Liver (tissue), 9 donors: Measurements from ENCODE around the gene DTWD2. TPM values are rescaled to one million over a fixed set of nuclear protein-coding genes. Genes with fewer than 3 reads are reported as not detected.
"Not testable (repeated sequence)": the region's sequence is repeated elsewhere in the genome, so short reads cannot be mapped to it uniquely, and the experiment has no call there.

Experiments
- DNase-seq: peaks from one replicate; pipeline ENCODE4 v3.0.0-alpha.2; 2017; ENCODE audit warnings: low spot score
- H3K27ac ChIP-seq, 2 donors: one replicate each; pipeline ENCODE4 v1.7.0; 2013; ENCODE audit warnings: inconsistent platforms in 2 of 2, low read length in 2 of 2, control low read depth in 1 of 2, low read depth in 1 of 2, mild to moderate bottlenecking in 1 of 2
- H3K27me3 ChIP-seq, 4 donors: one replicate each; pipeline versions ENCODE4 v1.6.1 to v1.7.0; 2013; ENCODE audit warnings: low read length in 3 of 4, inconsistent platforms in 1 of 4, mild to moderate bottlenecking in 1 of 4, moderate library complexity in 1 of 4; ENCODE audit not compliant: control insufficient read depth in 4 of 4, insufficient read depth in 4 of 4
- H3K36me3 ChIP-seq, 4 donors: one replicate each; pipeline versions ENCODE4 v1.6.1 to v1.7.0; 2013; ENCODE audit warnings: low read length in 3 of 4, mild to moderate bottlenecking in 3 of 4, low read depth in 1 of 4, moderate library complexity in 1 of 4; ENCODE audit not compliant: control insufficient read depth in 4 of 4, insufficient read depth in 3 of 4
- H3K4me1 ChIP-seq, 4 donors: one replicate each; pipeline versions ENCODE4 v1.6.1 to v1.7.0; 2013; ENCODE audit warnings: low read length in 3 of 4, mild to moderate bottlenecking in 3 of 4, moderate library complexity in 1 of 4; ENCODE audit not compliant: control insufficient read depth in 4 of 4, insufficient read depth in 4 of 4
- H3K4me3 ChIP-seq, 3 donors: one replicate each; pipeline versions ENCODE4 v1.6.1 to v1.7.0; 2013; ENCODE audit warnings: low read length in 3 of 3, control low read depth in 1 of 3, low read depth in 1 of 3, mild to moderate bottlenecking in 1 of 3
- H3K9ac ChIP-seq, 2 donors: one replicate each; pipeline ENCODE4 v1.7.0; 2013; ENCODE audit warnings: low read length in 2 of 2, mild to moderate bottlenecking in 2 of 2, moderate library complexity in 2 of 2, control low read depth in 1 of 2, low read depth in 1 of 2
- H3K9me3 ChIP-seq, 4 donors: one replicate each; pipeline versions ENCODE4 v1.6.1 to v1.7.0; 2013; ENCODE audit warnings: low read length in 3 of 4; ENCODE audit not compliant: control insufficient read depth in 4 of 4
- CTCF ChIP-seq: fragments of 150-350 bp; IDR thresholded peaks from 2 replicates; pipeline ENCODE4 v1.5.1; 2017; ENCODE audit warnings: improper control_type of control experiment, low read depth, low read length; ENCODE audit not compliant: missing input control
- FOXA1 ChIP-seq: IDR thresholded peaks from 2 replicates; pipeline ENCODE4 v1.6.1; 2016; ENCODE audit warnings: antibody characterized with exemption
- FOXA2 ChIP-seq: IDR thresholded peaks from 2 replicates; pipeline ENCODE4 v1.6.1; 2016; ENCODE audit warnings: antibody characterized with exemption
- GABPA ChIP-seq, 2 donors: IDR thresholded peaks in 1 of 2; conservative IDR thresholded peaks in 1 of 2; 2 replicates each; pipeline ENCODE4 v1.6.1; 2016; ENCODE audit warnings: antibody characterized with exemption in 2 of 2, mild to moderate bottlenecking in 1 of 2, moderate library complexity in 1 of 2
- HNF4G ChIP-seq: IDR thresholded peaks from 2 replicates; pipeline ENCODE4 v1.6.1; 2016; ENCODE audit warnings: antibody characterized with exemption
- JUND ChIP-seq, 2 donors: IDR thresholded peaks; 2 replicates each; pipeline ENCODE4 v1.6.1; 2016; ENCODE audit warnings: antibody characterized with exemption in 2 of 2
- MAX ChIP-seq: IDR thresholded peaks from 2 replicates; pipeline ENCODE4 v1.6.1; 2016; ENCODE audit warnings: antibody characterized with exemption
- NR2F2 ChIP-seq: IDR thresholded peaks from 2 replicates; pipeline ENCODE4 v1.6.1; 2016; ENCODE audit warnings: antibody characterized with exemption
- RAD21 ChIP-seq, 2 donors: IDR thresholded peaks; 2 replicates each; pipeline ENCODE4 v1.6.1; 2016; ENCODE audit warnings: antibody characterized with exemption in 2 of 2, mild to moderate bottlenecking in 2 of 2
- REST ChIP-seq: IDR thresholded peaks from 2 replicates; pipeline ENCODE4 v1.6.1; 2016; ENCODE audit warnings: antibody characterized with exemption, mild to moderate bottlenecking
- RXRA ChIP-seq, 2 donors: IDR thresholded peaks; 2 replicates each; pipeline ENCODE4 v1.6.1; 2017 to 2018; ENCODE audit warnings: antibody characterized with exemption in 2 of 2, mild to moderate bottlenecking in 1 of 2
- TAF1 ChIP-seq: conservative IDR thresholded peaks from 2 replicates; pipeline ENCODE4 v1.6.1; 2016; ENCODE audit warnings: antibody characterized with exemption, mild to moderate bottlenecking
- YY1 ChIP-seq: IDR thresholded peaks from 2 replicates; pipeline ENCODE4 v1.6.1; 2016; ENCODE audit warnings: antibody characterized with exemption, mild to moderate bottlenecking
- ZBTB33 ChIP-seq: IDR thresholded peaks from 2 replicates; pipeline ENCODE4 v1.6.1; 2016; ENCODE audit warnings: antibody characterized with exemption
- WGBS: extraction: QIAGEN DNeasy Blood & Tissue Kit; methylation state at CpG from one replicate; pipeline ENCODE4 v1.1.7; 2013; 5-methylcytosine and 5-hydroxymethylcytosine counted together
- polyA plus RNA-seq, 2 donors: library from polyadenylated mRNA; stranded (reverse) in 1 of 2; unstranded in 1 of 2; fragments of 200-250 nt in 1 of 2; fragments of >200 nt in 1 of 2; fragmentation: Nextera tagmentation in 1 of 2; extraction: Ambion mirVana in 1 of 2; gene quantifications; one replicate each; pipeline versions ENCODE4 v1.2.1 to v1.2.3, GENCODE V29; 2013 to 2015
- total RNA-seq, 2 donors: library from RNA; depleted of rRNA; stranded (reverse); fragments of >200 nt; gene quantifications; one replicate each; pipeline ENCODE4 v1.2.3, GENCODE V29; 2014
- donor health status: healthy.
- donor health status: healthy.
- donor health status: healthy.
- donor health status: healthy.
- donor health status: healthy.

DTWD2 gene
- total and polyA plus RNA-seq, 4 donors = 2.3 to 10.7 (median 4.3) TPM

DNA sequence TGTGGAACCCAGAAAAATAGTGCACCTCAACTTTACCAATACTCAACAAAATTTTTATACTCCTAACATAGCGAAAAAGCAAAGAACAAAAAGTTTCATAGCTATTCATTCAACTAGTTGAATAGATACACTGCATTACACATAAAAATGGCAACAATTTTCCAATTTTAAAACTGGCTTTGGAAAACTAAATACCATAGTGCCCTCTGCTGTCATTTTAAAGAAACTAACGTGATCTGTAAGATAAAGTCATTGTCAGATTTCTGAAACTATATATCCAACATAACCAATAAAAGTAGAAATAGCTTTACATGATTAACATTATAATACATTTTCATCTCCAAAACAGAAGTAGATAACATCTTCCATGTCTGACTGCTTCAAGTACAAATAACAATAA lies 31.6 kb downstream of the DTWD2 start:
- peak; percentile 20 for TF ChIP-seq CTCF
- no peak for TF ChIP-seq HNF4G
- TF ChIP-seq RAD21 (IDR thresholded peaks at IDR 0.05) = peak; percentile 50 to 60
- H3K4me3 ChIP-seq = no peak overlapping the region
- no peaks in the 10 kb centered on the region for H3K4me1 ChIP-seq
- H3K27me3 ChIP-seq = no peaks in the 10 kb centered on the region
- no peak for DNase-seq
- no peaks in the 10 kb centered on the region for H3K9me3 ChIP-seq
- H3K9ac ChIP-seq = no peak overlapping the region
- no peaks in the 10 kb centered on the region for H3K36me3 ChIP-seq
- H3K27ac ChIP-seq = no peak overlapping the region
- 58% methylated on average over 2 of the region's 2 CpGs for WGBS

GRCh38 chr5:118953652-118954005 lies 34.7 kb downstream of the DTWD2 start:
- H3K9me3 ChIP-seq = no peaks in the 10 kb centered on the region
- H3K4me3 ChIP-seq = no peak overlapping the region
- no peaks in the 10 kb centered on the region for H3K36me3 ChIP-seq
- no peak for DNase-seq
- H3K27ac ChIP-seq = no peak overlapping the region
- H3K4me1 ChIP-seq = no peaks in the 10 kb centered on the region
- TF ChIP-seq TAF1 = no peak
- TF ChIP-seq JUND (IDR thresholded peaks at IDR 0.05) = no peak
- TF ChIP-seq NR2F2 = no peak
- no peak for TF ChIP-seq FOXA2
- TF ChIP-seq REST = no peak
- TF ChIP-seq FOXA1 = no peak
- no peak for TF ChIP-seq HNF4G
- no peak for TF ChIP-seq YY1
- no peak for TF ChIP-seq GABPA (IDR thresholded peaks at IDR 0.05 in 1 of 2, conservative IDR thresholded peaks at IDR 0.05 in 1 of 2)
- no peak for TF ChIP-seq RXRA (IDR thresholded peaks at IDR 0.05)
- TF ChIP-seq MAX = no peak
- no peak overlapping the region for H3K9ac ChIP-seq
- H3K27me3 ChIP-seq = no peaks in the 10 kb centered on the region

GRCh38 chr5:118952992-118953651 lies 35.2 kb downstream of the DTWD2 start:
- no peaks in the 10 kb centered on the region for H3K27me3 ChIP-seq
- 93% methylated on average over 2 of the region's 2 CpGs for WGBS
- no peaks in the 10 kb centered on the region for H3K9me3 ChIP-seq
- no peak overlapping the region for H3K4me3 ChIP-seq
- no peak for TF ChIP-seq ZBTB33
- no peak for TF ChIP-seq JUND (IDR thresholded peaks at IDR 0.05)
- TF ChIP-seq RXRA (IDR thresholded peaks at IDR 0.05) = no peak
- no peak overlapping the region for H3K27ac ChIP-seq
- no peaks in the 10 kb centered on the region for H3K4me1 ChIP-seq
- no peak for DNase-seq
- no peak overlapping the region for H3K9ac ChIP-seq
- no peaks in the 10 kb centered on the region for H3K36me3 ChIP-seq

DNA sequence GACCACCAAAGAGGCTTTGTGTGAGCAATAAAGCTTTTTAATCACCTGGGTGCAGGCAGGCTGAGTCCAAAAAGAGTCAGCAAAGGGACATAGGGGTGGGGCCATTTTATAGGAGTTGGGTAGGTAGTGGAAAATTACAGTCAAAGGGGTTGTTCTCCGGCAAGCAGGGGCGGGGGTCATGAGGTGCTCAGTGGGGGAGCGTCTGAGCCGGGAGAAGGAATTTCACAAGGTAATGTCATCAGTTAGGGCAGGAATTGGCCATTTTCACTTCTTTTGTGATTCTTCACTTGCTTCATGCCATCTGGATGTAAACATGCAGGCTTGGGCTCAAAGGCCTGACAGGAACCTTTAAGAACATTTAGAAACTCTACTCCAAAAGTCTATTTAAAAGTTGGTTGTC lies 36.0 kb downstream of the DTWD2 start:
- not testable (repeated sequence) for H3K4me3 ChIP-seq, H3K27me3 ChIP-seq, H3K9me3 ChIP-seq, DNase-seq, H3K27ac ChIP-seq, H3K36me3 ChIP-seq, H3K9ac ChIP-seq, H3K4me1 ChIP-seq
- 96% methylated on average over 4 of the region's 4 CpGs for WGBS
